ENCODE data around the gene KCNA5.

DNA sequence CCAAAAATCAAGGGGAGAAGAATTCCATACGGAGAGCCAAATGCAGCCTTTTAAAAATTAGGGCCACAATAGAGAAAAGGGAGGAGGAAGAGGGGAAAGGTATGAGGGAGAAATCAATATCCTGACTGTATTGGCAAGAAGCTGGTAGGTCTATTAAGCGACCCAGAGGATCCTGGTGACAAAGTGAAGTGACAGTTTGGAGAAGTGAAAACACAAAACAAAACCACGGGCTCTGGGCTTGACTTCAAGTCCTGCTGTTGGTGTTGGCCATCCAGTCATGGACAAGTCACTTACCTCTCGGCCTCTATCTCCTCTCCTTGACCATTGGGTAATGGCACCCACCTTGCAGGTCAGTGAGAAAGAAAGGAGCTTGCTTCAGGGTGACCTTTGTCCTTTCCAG, 47.0 kb upstream of the KCNA5 start:
- TF ChIP-seq, protein P1, sequence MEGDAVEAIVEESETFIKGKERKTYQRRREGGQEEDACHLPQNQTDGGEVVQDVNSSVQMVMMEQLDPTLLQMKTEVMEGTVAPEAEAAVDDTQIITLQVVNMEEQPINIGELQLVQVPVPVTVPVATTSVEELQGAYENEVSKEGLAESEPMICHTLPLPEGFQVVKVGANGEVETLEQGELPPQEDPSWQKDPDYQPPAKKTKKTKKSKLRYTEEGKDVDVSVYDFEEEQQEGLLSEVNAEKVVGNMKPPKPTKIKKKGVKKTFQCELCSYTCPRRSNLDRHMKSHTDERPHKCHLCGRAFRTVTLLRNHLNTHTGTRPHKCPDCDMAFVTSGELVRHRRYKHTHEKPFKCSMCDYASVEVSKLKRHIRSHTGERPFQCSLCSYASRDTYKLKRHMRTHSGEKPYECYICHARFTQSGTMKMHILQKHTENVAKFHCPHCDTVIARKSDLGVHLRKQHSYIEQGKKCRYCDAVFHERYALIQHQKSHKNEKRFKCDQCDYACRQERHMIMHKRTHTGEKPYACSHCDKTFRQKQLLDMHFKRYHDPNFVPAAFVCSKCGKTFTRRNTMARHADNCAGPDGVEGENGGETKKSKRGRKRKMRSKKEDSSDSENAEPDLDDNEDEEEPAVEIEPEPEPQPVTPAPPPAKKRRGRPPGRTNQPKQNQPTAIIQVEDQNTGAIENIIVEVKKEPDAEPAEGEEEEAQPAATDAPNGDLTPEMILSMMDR (IDR thresholded peaks at IDR 0.05) = no peak
- TF ChIP-seq POLR2AphosphoS5 (IDR thresholded peaks at IDR 0.05) = no peak
- no peak for TF ChIP-seq POLR2A (IDR thresholded peaks at IDR 0.05)
